Peyer's patch (tissue), 4 donors: Measurements from ENCODE around the gene SLC66A1. TPM values are rescaled to one million over a fixed set of nuclear protein-coding genes. Genes with fewer than 3 reads are reported as not detected.
A peak's percentile ranks its signal among the peaks of the same experiment; 100 is the strongest.
"Not testable (repeated sequence)": the region's sequence is repeated elsewhere in the genome, so short reads cannot be mapped to it uniquely, and the experiment has no call there.

ENCODE experiments used
- DNase-seq, 3 donors: peaks; one replicate each; pipeline ENCODE4 v3.0.0-alpha.2; 2017 to 2019
- H3K27ac ChIP-seq, 4 donors: fragments of 200-600 bp; sonication (generic); one replicate each; pipeline ENCODE4 v1.5.1; 2016 to 2019
- H3K27me3 ChIP-seq, 2 donors: fragments of 200-600 bp; sonication (generic); one replicate each; pipeline ENCODE4 v1.5.1; 2019
- H3K36me3 ChIP-seq, 3 donors: fragments of 200-600 bp; sonication (generic); one replicate each; pipeline ENCODE4 v1.5.1; 2016 to 2019
- H3K4me1 ChIP-seq, 4 donors: fragments of 200-600 bp; sonication (generic); one replicate each; pipeline ENCODE4 v1.5.1; 2016 to 2019
- H3K4me3 ChIP-seq, 4 donors: fragments of 200-600 bp; sonication (generic); 1 replicate in 3 of 4; 2 replicates in 1 of 4; pipeline ENCODE4 v1.5.1; 2016 to 2019; ENCODE audit warnings: mild to moderate bottlenecking in 1 of 4
- H3K9me3 ChIP-seq, 4 donors: fragments of 200-600 bp; sonication (generic); one replicate each; pipeline ENCODE4 v1.5.1; 2016 to 2019; ENCODE audit warnings: mild to moderate bottlenecking in 1 of 4
- CTCF ChIP-seq, 6 experiments: fragments of 450-650 bp in 4 of 6; fragments of 200-600 bp in 2 of 6; sonication (generic) in 1 of 6; IDR thresholded peaks; one replicate each; pipeline ENCODE4 v1.5.1; 2017 to 2019; ENCODE audit warnings: antibody characterized with exemption in 6 of 6, mild to moderate bottlenecking in 3 of 6, moderate library complexity in 1 of 6
- POLR2A ChIP-seq, 2 donors: fragments of 450-650 bp; IDR thresholded peaks; one replicate each; pipeline ENCODE4 v1.5.1; 2017; ENCODE audit warnings: antibody characterized with exemption in 2 of 2, mild to moderate bottlenecking in 2 of 2, moderate library complexity in 2 of 2
- total RNA-seq, 4 donors: library from RNA; depleted of rRNA; stranded (reverse); fragments of >200 nt; gene quantifications; one replicate each; pipeline ENCODE4 v1.1.0, GENCODE V29; 2016

The SLC66A1 gene
- total RNA-seq, 4 donors from 2014 or later: 19.0 to 76.8 (median 45.0) TPM

GRCh38 chr1:19287436-19288185 lies 24.5 kb upstream of the SLC66A1 start:
- H3K36me3 ChIP-seq: peaks cover 0 to 20% (median 0%) of the 10 kb centered on the region in 3 donors
- no peaks in the 10 kb centered on the region for H3K9me3 ChIP-seq
- peak overlapping the region in 3 of 4 donors; percentile 68 to 87 (median 83) for H3K27ac ChIP-seq
- H3K27me3 ChIP-seq: no peaks in the 10 kb centered on the region
- TF ChIP-seq CTCF (IDR thresholded peaks at IDR 0.05) (no peak), POLR2A (IDR thresholded peaks at IDR 0.05) (peak; percentile 76 to 83)
- DNase-seq: peak in 2 of 3 donors; percentile 88 to 89
- H3K4me1 ChIP-seq: peaks cover 0 to 5% (median 0%) of the 10 kb centered on the region in 4 donors
- H3K4me3 ChIP-seq: peak overlapping the region in 3 of 4 donors; percentile 37 to 69 (median 56)

GRCh38 chr1:19288324-19289241 lies 23.5 kb upstream of the SLC66A1 start, which contains the start of gene AKR7A3:
AKR7A3 (minus strand) TSS chr1:19288770; CDS start chr1:19288709, 61 bp downstream.
- H3K27ac ChIP-seq: peak within 1 kb of the TSS in 3 of 4 donors; percentile 68 to 87 (median 83)
- H3K9me3 ChIP-seq, H3K27me3 ChIP-seq, H3K4me1 ChIP-seq: not testable (repeated sequence)
- DNase-seq: peak; percentile 23 to 91 (median 89)
- TF ChIP-seq CTCF (IDR thresholded peaks at IDR 0.05): peak in 1 of 6 experiments; percentile 4
- TF ChIP-seq POLR2A (IDR thresholded peaks at IDR 0.05): peak; percentile 75 to 84
- H3K36me3 ChIP-seq: peaks cover 0 to 15% (median 0%) of the 10 kb centered on the region in 3 donors
- H3K4me3 ChIP-seq: peak within 1 kb of the TSS; percentile 26 to 69 (median 46)

- TF ChIP-seq POLR2A (IDR thresholded peaks at IDR 0.05): no peak
- no peak for TF ChIP-seq CTCF (IDR thresholded peaks at IDR 0.05)
- no peaks in the 10 kb centered on the region for H3K27me3 ChIP-seq
- peaks cover 0 to 7% (median under 1%) of the 10 kb centered on the region in 4 donors for H3K9me3 ChIP-seq
- H3K4me1 ChIP-seq: peaks cover 0 to 5% (median 0%) of the 10 kb centered on the region in 4 donors
- peaks cover 0 to 9% (median 0%) of the 10 kb centered on the region in 3 donors for H3K36me3 ChIP-seq
- H3K4me3 ChIP-seq: peak overlapping the region; percentile 26 to 69 (median 46)
- DNase-seq: no peak
- H3K27ac ChIP-seq: peak overlapping the region in 3 of 4 donors; percentile 68 to 87 (median 83)
Observed at GRCh38 chr1:19289244-19289643, 22.9 kb upstream of the SLC66A1 start.

GRCh38 chr1:19294638-19295037 lies 17.5 kb upstream of the SLC66A1 start:
- no peak for TF ChIP-seq CTCF (IDR thresholded peaks at IDR 0.05)
- TF ChIP-seq POLR2A (IDR thresholded peaks at IDR 0.05): no peak
- no peak overlapping the region for H3K27ac ChIP-seq

GRCh38 chr1:19300211-19300610 lies 11.9 kb upstream of the SLC66A1 start:
- peak in 1 of 3 donors; percentile 29 for DNase-seq

More at GRCh38 chr1:19294638-19295037, 17.5 kb upstream of the SLC66A1 start:
- H3K9me3 ChIP-seq: peaks cover 0 to 15% (median 7%) of the 10 kb centered on the region in 4 donors
- no peak for DNase-seq
- peaks cover 0 to 9% (median 0%) of the 10 kb centered on the region in 3 donors for H3K36me3 ChIP-seq
- no peaks in the 10 kb centered on the region for H3K4me1 ChIP-seq
- H3K4me3 ChIP-seq: no peak overlapping the region
- no peaks in the 10 kb centered on the region for H3K27me3 ChIP-seq

GRCh38 chr1:19304081-19304480 lies 8.0 kb upstream of the SLC66A1 start:
- peaks cover 0 to 68% (median 0%) of the 10 kb centered on the region in 3 donors for H3K36me3 ChIP-seq
- peaks cover 0 to 11% (median 0%) of the 10 kb centered on the region in 4 donors for H3K4me1 ChIP-seq
- not testable (repeated sequence) for H3K27ac ChIP-seq, H3K27me3 ChIP-seq, DNase-seq, H3K9me3 ChIP-seq, H3K4me3 ChIP-seq

More at GRCh38 chr1:19300211-19300610, 11.9 kb upstream of the SLC66A1 start:
- Histone ChIP-seq H3K27ac (no peak overlapping the region), H3K36me3 (peaks cover 0 to 40% (median 0%) of the 10 kb centered on the region in 3 donors), H3K4me1 (no peaks in the 10 kb centered on the region), H3K9me3 (peaks cover 0 to 5% (median 0%) of the 10 kb centered on the region in 4 donors), H3K27me3 (no peaks in the 10 kb centered on the region), H3K4me3 (no peak overlapping the region)
- no peak for TF ChIP-seq CTCF (IDR thresholded peaks at IDR 0.05)
- TF ChIP-seq POLR2A (IDR thresholded peaks at IDR 0.05): no peak
